Gastrocnemius medialis (tissue), 4 donors: Measurements from ENCODE around the gene RPS5. TPM values are rescaled to one million over a fixed set of nuclear protein-coding genes. Genes with fewer than 3 reads are reported as not detected.
A peak's percentile ranks its signal among the peaks of the same experiment; 100 is the strongest.

Experiments used
- ATAC-seq, 2 donors: fragments of 150-250 bp; one replicate each; pipeline ENCODE4 v1.9.1; 2016
- DNase-seq, 2 donors: peaks; one replicate each; pipeline ENCODE4 v3.0.0-alpha.2; 2019
- H3K27ac ChIP-seq, 4 donors: fragments of 200-600 bp; sonication (generic); 1 replicate in 1 of 4; 2 replicates in 3 of 4; pipeline ENCODE4 v1.5.1; 2016 to 2018; ENCODE audit warnings: mild to moderate bottlenecking in 2 of 4, moderate library complexity in 1 of 4
- H3K27me3 ChIP-seq, 3 donors: fragments of 200-600 bp; sonication (generic) in 2 of 3; 1 replicate in 1 of 3; 2 replicates in 2 of 3; pipeline versions ENCODE4 v1.5.1 to v1.6.0; 2016 to 2019; ENCODE audit warnings: mild to moderate bottlenecking in 1 of 3, moderate library complexity in 1 of 3
- H3K36me3 ChIP-seq, 2 donors: fragments of 200-600 bp; sonication (generic) in 1 of 2; one replicate each; pipeline ENCODE4 v1.5.1; 2017 to 2018
- H3K4me1 ChIP-seq, 2 donors: fragments of 200-600 bp; sonication (generic) in 1 of 2; one replicate each; pipeline ENCODE4 v1.5.1; 2016 to 2017; ENCODE audit warnings: mild to moderate bottlenecking in 2 of 2
- H3K4me3 ChIP-seq, 4 donors: fragments of 200-600 bp; sonication (generic) in 3 of 4; 1 replicate in 1 of 4; 2 replicates in 3 of 4; pipeline ENCODE4 v1.5.1; 2016 to 2019; ENCODE audit warnings: mild to moderate bottlenecking in 2 of 4
- H3K9me3 ChIP-seq, 3 donors: fragments of 200-600 bp; sonication (generic) in 2 of 3; 1 replicate in 1 of 3; 2 replicates in 2 of 3; pipeline ENCODE4 v1.5.1; 2016 to 2019
- CTCF ChIP-seq, 5 experiments: fragments of 450-650 bp in 3 of 5; fragments of 200-600 bp in 2 of 5; sonication (generic) in 2 of 5; IDR thresholded peaks in 4 of 5; conservative IDR thresholded peaks in 1 of 5; 1 replicate in 4 of 5; 2 replicates in 1 of 5; pipeline ENCODE4 v1.5.1; 2016 to 2019; ENCODE audit warnings: antibody characterized with exemption in 5 of 5, mild to moderate bottlenecking in 3 of 5, moderate library complexity in 3 of 5
- POLR2A ChIP-seq, 2 donors: fragments of 450-650 bp; IDR thresholded peaks; one replicate each; pipeline ENCODE4 v1.6.1; 2017; ENCODE audit warnings: antibody characterized with exemption in 2 of 2, mild to moderate bottlenecking in 2 of 2, moderate library complexity in 2 of 2
- in situ Hi-C, 4 donors: fragments of 200-750 bp; cut with MboI; loops; one replicate each; pipeline versions ENCODE4 v1.15.0 to v1.8.0; 2017; ENCODE audit warnings: low sequenced_read_pairs in 4 of 4
- intact Hi-C: fragments of 100-400 bp; cut with DNase I; formaldehyde crosslinking; loops from one replicate; pipeline ENCODE4 v1.15.1; 2023; ENCODE audit warnings: low total_unique reads
- total RNA-seq, 4 donors: library from RNA; depleted of rRNA; stranded (reverse); fragments of >200 nt; gene quantifications; one replicate each; pipeline versions ENCODE4 v1.1.0 to v1.2.3, GENCODE V29; 2016

RPS5 gene
- total RNA-seq, 4 donors from 2014 or later, result 1,345 to 1,665 (median 1,438) TPM

- H3K4me3 ChIP-seq, result no peak overlapping the region
- in situ Hi-C loops, result no loop called here
- TF ChIP-seq CTCF (IDR thresholded peaks at IDR 0.05 in 4 of 5, conservative IDR thresholded peaks at IDR 0.05 in 1 of 5), result no peak
- no peak for TF ChIP-seq POLR2A (IDR thresholded peaks at IDR 0.05)
- DNase-seq (no peak), ATAC-seq (no peak)
- peaks cover 0 to 4% of the 10 kb centered on the region in 2 donors for H3K4me1 ChIP-seq
- H3K27ac ChIP-seq, result no peak overlapping the region
- no peaks in the 10 kb centered on the region for H3K9me3 ChIP-seq
- intact Hi-C loops, result no loop called here
- peaks cover 18 to 25% (median 19%) of the 10 kb centered on the region in 3 donors for H3K27me3 ChIP-seq
- peaks cover 0 to 58% of the 10 kb centered on the region in 2 donors for H3K36me3 ChIP-seq
Measured at GRCh38 chr19:58393725-58394033, 6.6 kb downstream of the RPS5 start.

GRCh38 chr19:58394821-58395219 lies 7.8 kb downstream of the RPS5 start:
- Histone ChIP-seq H3K27ac (no peak overlapping the region), H3K9me3 (no peaks in the 10 kb centered on the region), H3K4me3 (no peak overlapping the region), H3K27me3 (peaks cover 18 to 25% (median 19%) of the 10 kb centered on the region in 3 donors), H3K4me1 (peaks cover 0 to 4% of the 10 kb centered on the region in 2 donors), H3K36me3 (peaks cover 0 to 48% of the 10 kb centered on the region in 2 donors)
- TF ChIP-seq POLR2A (IDR thresholded peaks at IDR 0.05) (no peak), CTCF (IDR thresholded peaks at IDR 0.05 in 4 of 5, conservative IDR thresholded peaks at IDR 0.05 in 1 of 5) (no peak)
- in situ Hi-C loops, result no loop called here
- ATAC-seq (no peak), DNase-seq (no peak)
- intact Hi-C loops, result no loop called here

GRCh38 chr19:58395220-58395978 lies 8.3 kb downstream of the RPS5 start, which contains the start of gene RNF225:
Gene RNF225, plus strand, starts transcription at chr19:58395656. Its CDS starts 434 bp downstream, at chr19:58396090.
- intact Hi-C loops (no loop called here), in situ Hi-C loops (no loop called here)
- Histone ChIP-seq H3K27me3 (peaks cover 18 to 25% (median 19%) of the 10 kb centered on the region in 3 donors), H3K36me3 (peaks cover 0 to 44% of the 10 kb centered on the region in 2 donors), H3K4me3 (peak within 1 kb of the TSS in 1 of 4 donors; percentile 3), H3K4me1 (peaks cover 4 to 7% of the 10 kb centered on the region in 2 donors), H3K27ac (no peak within 1 kb of the TSS), H3K9me3 (no peaks in the 10 kb centered on the region)
- DNase-seq (no peak), ATAC-seq (no peak)
- TF ChIP-seq POLR2A (IDR thresholded peaks at IDR 0.05) (no peak), CTCF (IDR thresholded peaks at IDR 0.05 in 4 of 5, conservative IDR thresholded peaks at IDR 0.05 in 1 of 5) (no peak)

GRCh38 chr19:58395979-58396627 lies 9.0 kb downstream of the RPS5 start:
- intact Hi-C loops, result no loop called here
- peaks cover 18 to 25% (median 19%) of the 10 kb centered on the region in 3 donors for H3K27me3 ChIP-seq
- no peak for ATAC-seq
- in situ Hi-C loops, result no loop called here
- no peak for DNase-seq
- H3K4me1 ChIP-seq, result peaks cover 8 to 10% of the 10 kb centered on the region in 2 donors
- peaks cover 0 to 37% of the 10 kb centered on the region in 2 donors for H3K36me3 ChIP-seq
- H3K27ac ChIP-seq, result no peak overlapping the region
- peak overlapping the region in 1 of 4 donors; percentile 3 for H3K4me3 ChIP-seq
- H3K9me3 ChIP-seq, result no peaks in the 10 kb centered on the region
- TF ChIP-seq CTCF (IDR thresholded peaks at IDR 0.05 in 4 of 5, conservative IDR thresholded peaks at IDR 0.05 in 1 of 5) (no peak), POLR2A (IDR thresholded peaks at IDR 0.05) (no peak)
